Measurements from ENCODE around the gene PLCL2. TPM values are rescaled to one million over a fixed set of nuclear protein-coding genes. Genes with fewer than 3 reads are reported as not detected.

The PLCL2 gene
- total RNA-seq = 42.9 TPM
- 10 to 100 TPM; 27.1 to 36.4 (median 32.9) TPM for polyA plus RNA-seq

DNA sequence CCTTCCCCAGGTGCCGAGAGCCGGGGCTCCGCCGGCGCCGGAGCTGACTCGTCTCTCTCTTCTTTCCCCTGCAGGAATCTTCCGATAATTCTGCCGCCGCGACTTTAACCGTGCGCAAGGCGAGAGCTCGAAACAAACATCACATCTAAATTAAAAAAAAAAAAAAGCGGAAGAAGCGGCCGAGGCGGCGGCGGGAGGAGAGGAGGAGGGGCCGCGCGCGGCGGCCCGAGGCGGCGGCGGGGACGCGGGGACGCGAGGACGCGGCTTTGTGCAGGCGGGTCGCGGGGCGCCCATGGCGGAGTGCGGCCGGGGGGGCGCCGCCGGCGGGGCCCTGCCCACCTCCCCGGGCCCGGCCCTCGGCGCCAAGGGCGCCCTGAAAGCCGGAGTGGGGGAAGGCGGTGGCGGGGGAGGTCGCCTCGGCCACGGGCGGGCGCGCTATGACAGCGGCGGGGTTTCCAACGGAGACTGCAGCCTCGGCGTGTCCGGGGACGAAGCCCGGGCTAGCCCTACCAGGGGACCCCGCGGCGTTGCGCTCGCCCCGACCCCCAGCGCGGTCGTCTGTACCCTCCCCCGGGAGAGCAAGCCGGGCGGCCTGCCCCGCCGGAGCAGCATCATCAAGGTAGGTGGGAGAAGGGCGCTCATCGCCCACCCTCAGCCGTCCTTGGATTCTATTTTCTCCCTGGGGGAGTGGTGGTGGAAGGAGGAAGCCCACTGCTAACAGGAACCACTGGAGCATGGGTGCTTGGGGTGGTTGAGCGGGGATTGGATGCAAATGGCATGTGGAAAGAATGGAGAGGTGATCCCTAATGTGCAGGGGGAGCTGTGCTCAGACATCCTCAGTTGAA is at the start of gene PLCL2:
TSS of gene PLCL2 (plus strand) at position 208 of the 845 bp plus-strand sequence. CDS start at position 293, 85 bp downstream.
- no peaks in the 10 kb centered on the region for H3K36me3 Mint-ChIP-seq
- H3K27me3 Mint-ChIP-seq = peaks cover 10% of the 10 kb centered on the region
- H3K4me1 Mint-ChIP-seq = peaks cover 30 to 48% (median 40%) of the 10 kb centered on the region in 4 donors

DNA sequence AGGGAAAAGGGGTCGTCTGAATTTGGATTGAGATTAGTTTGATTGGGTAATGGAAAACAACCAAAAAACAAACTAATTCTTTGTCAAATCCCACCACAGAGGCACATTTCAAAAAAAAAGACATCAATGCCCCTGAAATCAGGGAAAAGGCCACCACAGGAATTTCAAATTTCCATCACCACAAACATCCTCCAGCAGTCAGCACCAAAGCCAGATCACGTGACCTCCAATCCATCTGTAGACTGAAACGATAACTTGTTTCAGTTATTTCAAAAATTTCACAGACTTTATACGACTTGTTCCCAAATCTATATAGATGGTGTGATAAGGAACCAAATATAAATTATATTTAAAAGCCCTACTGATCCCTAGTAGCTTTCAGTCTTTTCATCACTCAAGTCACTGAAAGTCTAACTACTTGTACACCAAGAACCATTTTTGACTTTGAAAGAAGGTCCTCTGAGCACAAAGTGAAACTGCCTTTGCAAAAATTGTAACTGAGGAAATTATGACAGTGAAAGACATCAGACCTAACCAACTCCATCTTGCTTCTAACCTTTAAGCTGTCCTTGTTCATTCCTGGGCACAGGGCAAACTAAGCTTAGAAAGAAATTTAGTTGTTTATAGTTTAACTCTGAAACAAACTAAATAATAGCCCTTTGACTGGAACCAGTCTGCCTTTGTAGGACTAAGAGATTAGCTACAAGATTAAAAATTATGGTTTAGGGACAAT is 48.1 kb upstream of the PLCL2 start:
- Mint-ChIP-seq H3K36me3 (no peaks in the 10 kb centered on the region), H3K4me3 (peak overlapping the region in 1 of 4 donors; percentile 52), H3K27ac (no peak overlapping the region), H3K4me1 (peaks cover 8 to 38% (median 22%) of the 10 kb centered on the region in 4 donors), H3K9me3 (peaks cover 0 to 2% (median 0%) of the 10 kb centered on the region in 7 donors), H3K27me3 (no peaks in the 10 kb centered on the region)
- H3K27me3 ChIP-seq (ENCODE audit: control insufficient read depth, insufficient read depth, low read length) = no peaks in the 10 kb centered on the region
- H3K4me3 ChIP-seq (ENCODE audit: low read depth, low read length) = no peak overlapping the region
- H3K27ac ChIP-seq (ENCODE audit: insufficient read depth, low read length, poor library complexity, severe bottlenecking) = no peak overlapping the region
- no peaks in the 10 kb centered on the region for H3K36me3 ChIP-seq (ENCODE audit: control insufficient read depth, insufficient read depth, low read length)
- no peak for DNase-seq
- peaks cover 10% of the 10 kb centered on the region for H3K4me1 ChIP-seq (ENCODE audit: control insufficient read depth, insufficient read depth, low read length, poor library complexity, severe bottlenecking)
- H3K9me3 ChIP-seq (ENCODE audit: control insufficient read depth in 2 of 2, low read length in 2 of 2) = no peaks in the 10 kb centered on the region
- no peak for ATAC-seq (ENCODE audit: low read depth in 2 of 2)

More for the DNA sequence above, at the start of gene PLCL2:
- Histone ChIP-seq H3K36me3 (ENCODE audit: control insufficient read depth, insufficient read depth, low read length) (no peaks in the 10 kb centered on the region), H3K27me3 (ENCODE audit: control insufficient read depth, insufficient read depth, low read length) (no peaks in the 10 kb centered on the region), H3K4me1 (ENCODE audit: control insufficient read depth, insufficient read depth, low read length, poor library complexity, severe bottlenecking) (peaks cover 36% of the 10 kb centered on the region), H3K9me3 (ENCODE audit: control insufficient read depth in 2 of 2, low read length in 2 of 2) (no peaks in the 10 kb centered on the region), H3K27ac (ENCODE audit: insufficient read depth, low read length, poor library complexity, severe bottlenecking) (peak within 1 kb of the TSS; percentile 77), H3K4me3 (ENCODE audit: low read depth, low read length) (peak within 1 kb of the TSS; percentile 98)
- ATAC-seq (ENCODE audit: low read depth in 2 of 2) = peak; percentile 49
- peak within 1 kb of the TSS; percentile 97 to 99 (median 98) for H3K4me3 Mint-ChIP-seq
- H3K27ac Mint-ChIP-seq = peak within 1 kb of the TSS; percentile 95 to 98 (median 98)
- no peaks in the 10 kb centered on the region for H3K9me3 Mint-ChIP-seq
- DNase-seq = peak; percentile 63 to 77 (median 71)

DNA sequence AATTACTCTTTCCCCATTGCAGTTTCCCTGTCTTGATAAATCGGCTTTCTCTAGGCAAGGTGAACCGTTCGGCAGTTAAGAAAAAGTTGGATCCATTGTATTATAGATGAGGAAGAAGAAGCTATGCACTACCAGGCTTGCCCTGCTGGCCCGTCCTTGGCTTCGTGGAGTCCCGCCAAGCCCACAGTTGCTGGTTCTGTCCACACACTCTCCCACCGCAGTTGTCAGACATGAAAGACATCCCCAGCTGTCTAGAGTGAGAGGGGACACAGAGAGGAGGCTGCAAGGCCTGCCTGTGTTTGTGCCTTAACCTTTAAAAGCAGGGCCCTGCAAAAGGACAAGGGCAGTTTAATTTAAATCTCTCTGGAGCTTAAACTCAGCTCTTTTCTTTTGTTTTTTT is 47.2 kb upstream of the PLCL2 start:
- Histone ChIP-seq H3K27ac (ENCODE audit: insufficient read depth, low read length, poor library complexity, severe bottlenecking) (no peak overlapping the region), H3K9me3 (ENCODE audit: control insufficient read depth in 2 of 2, low read length in 2 of 2) (no peaks in the 10 kb centered on the region), H3K4me3 (ENCODE audit: low read depth, low read length) (no peak overlapping the region), H3K36me3 (ENCODE audit: control insufficient read depth, insufficient read depth, low read length) (no peaks in the 10 kb centered on the region), H3K27me3 (ENCODE audit: control insufficient read depth, insufficient read depth, low read length) (no peaks in the 10 kb centered on the region), H3K4me1 (ENCODE audit: control insufficient read depth, insufficient read depth, low read length, poor library complexity, severe bottlenecking) (peaks cover 19% of the 10 kb centered on the region)
- Mint-ChIP-seq H3K4me1 (peaks cover 12 to 47% (median 31%) of the 10 kb centered on the region in 4 donors), H3K4me3 (no peak overlapping the region), H3K27ac (peak overlapping the region in 2 of 3 donors; percentile 34 to 55), H3K9me3 (peaks cover 0 to 2% (median 0%) of the 10 kb centered on the region in 7 donors), H3K36me3 (no peaks in the 10 kb centered on the region), H3K27me3 (peaks cover 4% of the 10 kb centered on the region)
- ATAC-seq (ENCODE audit: low read depth in 2 of 2) (no peak), DNase-seq (no peak)

DNA sequence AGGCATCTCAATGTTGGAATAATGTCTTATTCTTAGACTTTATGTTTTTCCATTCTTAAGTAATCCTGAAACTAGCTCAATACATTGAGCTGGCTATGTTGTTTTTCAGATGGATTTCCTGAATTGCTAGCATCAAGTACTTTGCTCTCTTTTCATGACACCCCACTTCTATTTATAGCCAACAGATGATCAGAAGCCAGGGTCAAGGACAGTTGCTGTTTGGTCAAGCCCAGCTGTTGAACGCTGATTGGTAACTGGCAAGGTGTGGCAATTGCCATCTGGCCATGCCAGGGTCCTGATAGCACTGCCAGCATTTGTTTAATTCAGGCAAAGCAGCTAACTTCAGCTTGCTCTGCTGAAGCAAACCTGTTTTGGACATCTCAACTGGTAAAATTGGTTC is 46.2 kb upstream of the PLCL2 start:
- Histone ChIP-seq H3K4me3 (ENCODE audit: low read depth, low read length) (no peak overlapping the region), H3K36me3 (ENCODE audit: control insufficient read depth, insufficient read depth, low read length) (no peaks in the 10 kb centered on the region), H3K4me1 (ENCODE audit: control insufficient read depth, insufficient read depth, low read length, poor library complexity, severe bottlenecking) (peaks cover 29% of the 10 kb centered on the region), H3K9me3 (ENCODE audit: control insufficient read depth in 2 of 2, low read length in 2 of 2) (no peaks in the 10 kb centered on the region), H3K27me3 (ENCODE audit: control insufficient read depth, insufficient read depth, low read length) (no peaks in the 10 kb centered on the region), H3K27ac (ENCODE audit: insufficient read depth, low read length, poor library complexity, severe bottlenecking) (no peak overlapping the region)
- Mint-ChIP-seq H3K27me3 (peaks cover 4% of the 10 kb centered on the region), H3K36me3 (no peaks in the 10 kb centered on the region), H3K4me1 (peaks cover 16 to 57% (median 40%) of the 10 kb centered on the region in 4 donors), H3K4me3 (no peak overlapping the region), H3K9me3 (peaks cover 0 to 2% (median 0%) of the 10 kb centered on the region in 7 donors), H3K27ac (peak overlapping the region in 2 of 3 donors; percentile 20 to 34)
- DNase-seq (no peak), ATAC-seq (ENCODE audit: low read depth in 2 of 2) (no peak)

GRCh38 chr3:16839271-16840100 is 45.3 kb upstream of the PLCL2 start:
- H3K4me1 Mint-ChIP-seq = peaks cover 16 to 65% (median 46%) of the 10 kb centered on the region in 4 donors
- no peak for DNase-seq
- Histone ChIP-seq H3K27ac (ENCODE audit: insufficient read depth, low read length, poor library complexity, severe bottlenecking) (no peak overlapping the region), H3K9me3 (ENCODE audit: control insufficient read depth in 2 of 2, low read length in 2 of 2) (no peaks in the 10 kb centered on the region), H3K4me1 (ENCODE audit: control insufficient read depth, insufficient read depth, low read length, poor library complexity, severe bottlenecking) (peaks cover 38% of the 10 kb centered on the region), H3K27me3 (ENCODE audit: control insufficient read depth, insufficient read depth, low read length) (no peaks in the 10 kb centered on the region), H3K4me3 (ENCODE audit: low read depth, low read length) (no peak overlapping the region), H3K36me3 (ENCODE audit: control insufficient read depth, insufficient read depth, low read length) (no peaks in the 10 kb centered on the region)
- no peaks in the 10 kb centered on the region for H3K36me3 Mint-ChIP-seq
- no peak for ATAC-seq (ENCODE audit: low read depth in 2 of 2)
- H3K9me3 Mint-ChIP-seq = peaks cover 0 to 1% (median 0%) of the 10 kb centered on the region in 7 donors
- peak overlapping the region in 1 of 3 donors; percentile 52 for H3K27ac Mint-ChIP-seq
- H3K4me3 Mint-ChIP-seq = no peak overlapping the region
- H3K27me3 Mint-ChIP-seq = peaks cover 4% of the 10 kb centered on the region

DNA sequence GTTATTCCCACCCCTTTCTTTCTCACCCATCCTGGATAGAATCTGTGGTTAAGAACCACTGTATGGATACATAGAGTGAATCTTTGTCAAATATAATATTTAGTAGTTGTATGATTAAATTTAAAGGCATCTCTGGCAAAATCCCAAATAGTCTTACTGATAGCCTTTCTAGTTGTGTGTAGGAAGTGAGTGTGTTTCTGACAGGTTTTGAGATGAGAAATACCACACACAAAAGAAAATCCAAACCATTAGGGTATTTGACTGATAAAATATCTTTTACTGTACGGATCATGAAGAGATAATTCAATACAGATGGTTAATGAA is 44.7 kb upstream of the PLCL2 start:
- Mint-ChIP-seq H3K36me3 (no peaks in the 10 kb centered on the region), H3K9me3 (no peaks in the 10 kb centered on the region), H3K27me3 (peaks cover 4% of the 10 kb centered on the region), H3K4me3 (no peak overlapping the region), H3K4me1 (peaks cover 16 to 68% (median 49%) of the 10 kb centered on the region in 4 donors), H3K27ac (peak overlapping the region in 1 of 3 donors; percentile 52)
- H3K27me3 ChIP-seq (ENCODE audit: control insufficient read depth, insufficient read depth, low read length) = no peaks in the 10 kb centered on the region
- no peak overlapping the region for H3K4me3 ChIP-seq (ENCODE audit: low read depth, low read length)
- ATAC-seq (ENCODE audit: low read depth in 2 of 2) = no peak
- no peaks in the 10 kb centered on the region for H3K36me3 ChIP-seq (ENCODE audit: control insufficient read depth, insufficient read depth, low read length)
- H3K9me3 ChIP-seq (ENCODE audit: control insufficient read depth in 2 of 2, low read length in 2 of 2) = no peaks in the 10 kb centered on the region
- H3K27ac ChIP-seq (ENCODE audit: insufficient read depth, low read length, poor library complexity, severe bottlenecking) = no peak overlapping the region
- no peak for DNase-seq
- peaks cover 38% of the 10 kb centered on the region for H3K4me1 ChIP-seq (ENCODE audit: control insufficient read depth, insufficient read depth, low read length, poor library complexity, severe bottlenecking)

DNA sequence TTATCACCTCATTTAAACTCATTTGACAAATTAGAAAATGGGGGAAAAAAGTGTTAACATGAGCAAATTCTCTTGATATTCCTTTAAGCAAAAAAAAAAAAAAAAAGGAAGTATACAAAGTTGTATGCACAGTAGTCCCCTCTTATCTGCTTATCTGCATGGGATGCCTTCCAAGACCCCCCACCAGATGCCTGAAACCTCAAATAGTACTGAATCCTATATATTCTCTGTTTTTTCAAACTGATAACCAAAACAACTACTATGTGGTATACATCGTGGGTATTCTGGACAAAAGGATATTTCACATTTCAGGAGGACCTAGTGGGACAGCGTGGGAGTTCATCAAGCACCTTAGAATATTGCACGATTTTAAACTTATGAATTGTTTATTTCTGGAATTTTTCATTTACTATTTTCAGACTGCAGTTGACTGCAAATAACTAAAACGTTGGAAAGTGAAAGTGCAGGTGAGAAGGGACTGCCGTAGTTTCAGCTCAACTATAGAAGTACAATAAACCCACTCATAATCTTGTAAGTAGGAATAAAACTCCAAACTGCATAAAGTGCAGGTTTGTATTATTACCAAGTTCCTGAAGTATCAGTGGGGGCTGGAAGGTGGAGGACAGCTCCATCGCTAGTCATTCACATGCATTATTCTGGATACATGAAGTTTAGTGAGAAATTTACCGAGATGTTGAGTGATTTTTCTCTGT is 43.6 kb upstream of the PLCL2 start:
- Histone ChIP-seq H3K36me3 (ENCODE audit: control insufficient read depth, insufficient read depth, low read length) (no peaks in the 10 kb centered on the region), H3K27me3 (ENCODE audit: control insufficient read depth, insufficient read depth, low read length) (no peaks in the 10 kb centered on the region), H3K4me1 (ENCODE audit: control insufficient read depth, insufficient read depth, low read length, poor library complexity, severe bottlenecking) (peaks cover 38% of the 10 kb centered on the region), H3K9me3 (ENCODE audit: control insufficient read depth in 2 of 2, low read length in 2 of 2) (no peaks in the 10 kb centered on the region), H3K4me3 (ENCODE audit: low read depth, low read length) (peak overlapping the region; percentile 72), H3K27ac (ENCODE audit: insufficient read depth, low read length, poor library complexity, severe bottlenecking) (peak overlapping the region; percentile 86)
- Mint-ChIP-seq H3K9me3 (no peaks in the 10 kb centered on the region), H3K27ac (peak overlapping the region; percentile 96 to 99 (median 97)), H3K4me3 (peak overlapping the region; percentile 72 to 94 (median 86)), H3K27me3 (peaks cover 4% of the 10 kb centered on the region), H3K36me3 (no peaks in the 10 kb centered on the region), H3K4me1 (peaks cover 16 to 72% (median 51%) of the 10 kb centered on the region in 4 donors)
- DNase-seq = peak in 1 of 3 donors; percentile 22
- ATAC-seq (ENCODE audit: low read depth in 2 of 2) = no peak

Data from CD4-positive, CD25-positive, alpha-beta regulatory T cell (primary cell).